ENCODE measurements around the gene PLXND1. TPM values are rescaled to one million over a fixed set of nuclear protein-coding genes. Genes with fewer than 3 reads are reported as not detected.

Gene PLXND1
- total and polyA plus RNA-seq, 8 donors = 15.5 to 66.2 (median 28.5) TPM

- ATAC-seq (no peak), DNase-seq (peak in 1 of 6 donors; percentile 9), FAIRE-seq (no peak)
- Histone ChIP-seq H3K27ac (no peak overlapping the region), H3K27me3 (no peaks in the 10 kb centered on the region), H3K4me3 (no peak overlapping the region), H3K9me3 (no peaks in the 10 kb centered on the region), H3K36me3 (peaks cover 0 to 12% (median 0%) of the 10 kb centered on the region in 3 donors), H3K4me1 (no peaks in the 10 kb centered on the region)
- intact Hi-C loops (cut with DNase I) = no loop called here
- TF ChIP-seq, protein P1, sequence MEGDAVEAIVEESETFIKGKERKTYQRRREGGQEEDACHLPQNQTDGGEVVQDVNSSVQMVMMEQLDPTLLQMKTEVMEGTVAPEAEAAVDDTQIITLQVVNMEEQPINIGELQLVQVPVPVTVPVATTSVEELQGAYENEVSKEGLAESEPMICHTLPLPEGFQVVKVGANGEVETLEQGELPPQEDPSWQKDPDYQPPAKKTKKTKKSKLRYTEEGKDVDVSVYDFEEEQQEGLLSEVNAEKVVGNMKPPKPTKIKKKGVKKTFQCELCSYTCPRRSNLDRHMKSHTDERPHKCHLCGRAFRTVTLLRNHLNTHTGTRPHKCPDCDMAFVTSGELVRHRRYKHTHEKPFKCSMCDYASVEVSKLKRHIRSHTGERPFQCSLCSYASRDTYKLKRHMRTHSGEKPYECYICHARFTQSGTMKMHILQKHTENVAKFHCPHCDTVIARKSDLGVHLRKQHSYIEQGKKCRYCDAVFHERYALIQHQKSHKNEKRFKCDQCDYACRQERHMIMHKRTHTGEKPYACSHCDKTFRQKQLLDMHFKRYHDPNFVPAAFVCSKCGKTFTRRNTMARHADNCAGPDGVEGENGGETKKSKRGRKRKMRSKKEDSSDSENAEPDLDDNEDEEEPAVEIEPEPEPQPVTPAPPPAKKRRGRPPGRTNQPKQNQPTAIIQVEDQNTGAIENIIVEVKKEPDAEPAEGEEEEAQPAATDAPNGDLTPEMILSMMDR (IDR thresholded peaks at IDR 0.05) = no peak
- 92 to 96% methylated on average over 8 of the region's 8 CpGs for WGBS, 2 donors
These were observed 92.8 kb downstream of the PLXND1 start for GRCh38 chr3:129513705-129514104.

- Histone ChIP-seq H3K36me3 (peaks cover 0 to 12% (median 0%) of the 10 kb centered on the region in 3 donors), H3K9me3 (no peaks in the 10 kb centered on the region), H3K4me1 (no peaks in the 10 kb centered on the region), H3K27me3 (no peaks in the 10 kb centered on the region), H3K27ac (no peak overlapping the region), H3K4me3 (no peak overlapping the region)
- intact Hi-C loops (cut with DNase I) = no loop called here
- TF ChIP-seq, protein P1 (IDR thresholded peaks at IDR 0.05) = no peak
- DNase-seq (no peak), ATAC-seq (peak in 2 of 4 donors; percentile 59 to 73), FAIRE-seq (no peak)
These were observed 93.9 kb downstream of the PLXND1 start for GRCh38 chr3:129512595-129512994.

GRCh38 chr3:129507181-129507831 lies 99.2 kb downstream of the PLXND1 start:
- H3K9me3 ChIP-seq = no peaks in the 10 kb centered on the region
- no peaks in the 10 kb centered on the region for H3K27me3 ChIP-seq
- H3K4me3 ChIP-seq = no peak overlapping the region
- 68 to 75% methylated on average over 9 of the region's 9 CpGs for WGBS, 2 donors
- H3K4me1 ChIP-seq = no peaks in the 10 kb centered on the region
- peaks cover 0 to 30% (median 0%) of the 10 kb centered on the region in 3 donors for H3K36me3 ChIP-seq
- TF ChIP-seq, protein P1 (IDR thresholded peaks at IDR 0.05) = no peak
- FAIRE-seq (no peak), DNase-seq (no peak), ATAC-seq (peak in 2 of 4 donors; percentile 27 to 69)
- no peak overlapping the region for H3K27ac ChIP-seq
- intact Hi-C loops (cut with DNase I) = no loop called here

- Histone ChIP-seq H3K36me3 (peaks cover 0 to 37% (median 0%) of the 10 kb centered on the region in 3 donors), H3K27me3 (no peaks in the 10 kb centered on the region), H3K9me3 (no peaks in the 10 kb centered on the region), H3K27ac (no peak overlapping the region), H3K4me1 (no peaks in the 10 kb centered on the region), H3K4me3 (no peak overlapping the region)
- FAIRE-seq (no peak), DNase-seq (no peak), ATAC-seq (peak in 3 of 4 donors; percentile 51 to 67 (median 52))
- TF ChIP-seq, protein P1 (IDR thresholded peaks at IDR 0.05) = no peak
- WGBS, 2 donors = 63 to 64% methylated on average over 9 of the region's 9 CpGs
- intact Hi-C loops (cut with DNase I) = no loop called here
These were observed 100.2 kb downstream of the PLXND1 start for GRCh38 chr3:129506231-129506742.

- H3K9me3 ChIP-seq = no peaks in the 10 kb centered on the region
- H3K27me3 ChIP-seq = no peaks in the 10 kb centered on the region
- H3K27ac ChIP-seq = no peak overlapping the region
- H3K4me1 ChIP-seq = no peaks in the 10 kb centered on the region
- intact Hi-C loops (cut with DNase I) = no loop called here
- H3K36me3 ChIP-seq = peaks cover 0 to 37% (median 0%) of the 10 kb centered on the region in 3 donors
- TF ChIP-seq, protein P1 (IDR thresholded peaks at IDR 0.05) = no peak
- DNase-seq (no peak), ATAC-seq (no peak), FAIRE-seq (no peak)
- H3K4me3 ChIP-seq = no peak overlapping the region
- 89 to 94% methylated on average over 6 of the region's 6 CpGs for WGBS, 2 donors
These were observed 101.1 kb downstream of the PLXND1 start for GRCh38 chr3:129505341-129505740.

Data from pancreas (tissue), 10 donors.